Measurements from ENCODE around the gene GCAT. TPM values are rescaled to one million over a fixed set of nuclear protein-coding genes. Genes with fewer than 3 reads are reported as not detected.

Gene GCAT
- total and polyA plus RNA-seq, 2 of the 4 experiments (the other 2 are of a cell fraction): 20.6 to 32.3 TPM

DNA sequence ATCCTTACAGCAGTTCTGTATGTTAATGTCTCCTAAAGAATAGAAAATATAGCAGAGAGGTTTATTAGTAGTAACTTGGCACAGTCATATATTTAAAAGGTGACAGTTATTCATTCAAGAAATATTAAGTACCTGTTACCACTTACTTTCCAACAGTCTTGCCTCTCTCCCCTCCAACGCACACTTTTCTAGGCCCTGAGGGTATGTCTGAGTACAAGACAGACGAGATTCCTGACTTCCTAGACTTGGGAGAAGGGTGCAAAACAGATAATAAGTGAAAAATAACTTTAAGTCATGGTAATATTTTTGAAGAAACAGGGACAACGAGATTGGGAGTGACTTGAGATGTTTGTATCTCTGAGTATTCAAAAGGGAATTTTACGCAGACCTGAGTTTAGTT is 43.1 kb downstream of the GCAT start:
- peaks cover 17% of the 10 kb centered on the region for H4K20me1 ChIP-seq (ENCODE audit: insufficient read depth, low read length)
- 88% methylated on average over 1 of the region's 4 CpGs; no CpG with 5 or more reads in 1 of the 2 experiments for WGBS, 2 experiments (ENCODE audit: extremely low coverage in 2 of 2, insufficient read length in 1 of 2)

More for the DNA sequence above, 43.1 kb downstream of the GCAT start:
- no peak overlapping the region for H2AK9ac ChIP-seq (replicated peaks; ENCODE audit: low read depth, low read length, poor library complexity)
- no peak overlapping the region for H3K9ac ChIP-seq (ENCODE audit: low read depth, low read length)
- no peak overlapping the region for H4K91ac ChIP-seq (ENCODE audit: insufficient read depth, low read depth, low read length)
- dilution Hi-C loops (cut with HindIII; ENCODE audit: low sequenced_read_pairs, unreplicated experiment) (no loop called here), intact Hi-C loops (cut with micrococcal nuclease) (no loop called here), in situ Hi-C loops (cut with MboI; ENCODE audit: low sequenced_read_pairs) (no loop called here)
- peaks cover 2% of the 10 kb centered on the region; the same call in 1 of the 2 replicates for H3K4me1 ChIP-seq (ENCODE audit: control insufficient read depth, insufficient read depth, low read length)
- H2BK5ac ChIP-seq (ENCODE audit: low read depth, low read length, poor library complexity, severe bottlenecking): no peak overlapping the region
- no peak overlapping the region for H3K27ac ChIP-seq (ENCODE audit: insufficient read depth, low read length)
- no peaks in the 10 kb centered on the region for H3K27me3 ChIP-seq (ENCODE audit: control insufficient read depth, insufficient read depth, low read length)
- H2AFZ ChIP-seq (replicated peaks; ENCODE audit: low read length, poor library complexity): no peak overlapping the region
- H3K9me3 ChIP-seq (ENCODE audit: control insufficient read depth, insufficient read depth, low read length): no peaks in the 10 kb centered on the region
- H3K56ac ChIP-seq (ENCODE audit: extremely low read depth, insufficient read depth, low read length): no peak overlapping the region
- H4K8ac ChIP-seq (ENCODE audit: low read depth in 2 of 2, low read length in 2 of 2): no peak overlapping the region
- TF ChIP-seq MAFK (IDR thresholded peaks at IDR 0.05; ENCODE audit: low read depth, low read length) (no peak), FOS (IDR thresholded peaks at IDR 0.05; ENCODE audit: low read depth, low read length) (no peak), RAD21 (IDR thresholded peaks at IDR 0.05; ENCODE audit: low read length) (no peak), MAZ (IDR thresholded peaks at IDR 0.05; ENCODE audit: borderline replicate concordance, low read depth, low read length) (no peak), POLR2A (IDR thresholded peaks at IDR 0.05; ENCODE audit: low read depth, low read length) (no peak), BHLHE40 (IDR thresholded peaks at IDR 0.05; ENCODE audit: low read depth, low read length) (no peak), RCOR1 (IDR thresholded peaks at IDR 0.05; ENCODE audit: insufficient replicate concordance, low read length) (no peak), CHD1 (IDR thresholded peaks at IDR 0.05; ENCODE audit: low read depth, low read length) (no peak), RFX5 (IDR thresholded peaks at IDR 0.05; ENCODE audit: low read depth, low read length) (no peak), SMC3 (IDR thresholded peaks at IDR 0.05; ENCODE audit: low read depth, low read length) (no peak), MXI1 (IDR thresholded peaks at IDR 0.05; ENCODE audit: borderline replicate concordance, low read depth, low read length) (no peak), NFE2L2 (IDR thresholded peaks at IDR 0.05; ENCODE audit: low read depth, low read length) (no peak), CEBPB (IDR thresholded peaks at IDR 0.05; ENCODE audit: low read depth, low read length) (no peak)
- TF ChIP-seq, protein P1, sequence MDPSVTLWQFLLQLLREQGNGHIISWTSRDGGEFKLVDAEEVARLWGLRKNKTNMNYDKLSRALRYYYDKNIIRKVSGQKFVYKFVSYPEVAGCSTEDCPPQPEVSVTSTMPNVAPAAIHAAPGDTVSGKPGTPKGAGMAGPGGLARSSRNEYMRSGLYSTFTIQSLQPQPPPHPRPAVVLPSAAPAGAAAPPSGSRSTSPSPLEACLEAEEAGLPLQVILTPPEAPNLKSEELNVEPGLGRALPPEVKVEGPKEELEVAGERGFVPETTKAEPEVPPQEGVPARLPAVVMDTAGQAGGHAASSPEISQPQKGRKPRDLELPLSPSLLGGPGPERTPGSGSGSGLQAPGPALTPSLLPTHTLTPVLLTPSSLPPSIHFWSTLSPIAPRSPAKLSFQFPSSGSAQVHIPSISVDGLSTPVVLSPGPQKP (IDR thresholded peaks at IDR 0.05; ENCODE audit: borderline replicate concordance, low read depth, low read length): no peak
- TF ChIP-seq, protein P2, sequence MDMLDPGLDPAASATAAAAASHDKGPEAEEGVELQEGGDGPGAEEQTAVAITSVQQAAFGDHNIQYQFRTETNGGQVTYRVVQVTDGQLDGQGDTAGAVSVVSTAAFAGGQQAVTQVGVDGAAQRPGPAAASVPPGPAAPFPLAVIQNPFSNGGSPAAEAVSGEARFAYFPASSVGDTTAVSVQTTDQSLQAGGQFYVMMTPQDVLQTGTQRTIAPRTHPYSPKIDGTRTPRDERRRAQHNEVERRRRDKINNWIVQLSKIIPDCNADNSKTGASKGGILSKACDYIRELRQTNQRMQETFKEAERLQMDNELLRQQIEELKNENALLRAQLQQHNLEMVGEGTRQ (IDR thresholded peaks at IDR 0.05; ENCODE audit: low read depth, low read length): no peak
- TF ChIP-seq, protein P3, sequence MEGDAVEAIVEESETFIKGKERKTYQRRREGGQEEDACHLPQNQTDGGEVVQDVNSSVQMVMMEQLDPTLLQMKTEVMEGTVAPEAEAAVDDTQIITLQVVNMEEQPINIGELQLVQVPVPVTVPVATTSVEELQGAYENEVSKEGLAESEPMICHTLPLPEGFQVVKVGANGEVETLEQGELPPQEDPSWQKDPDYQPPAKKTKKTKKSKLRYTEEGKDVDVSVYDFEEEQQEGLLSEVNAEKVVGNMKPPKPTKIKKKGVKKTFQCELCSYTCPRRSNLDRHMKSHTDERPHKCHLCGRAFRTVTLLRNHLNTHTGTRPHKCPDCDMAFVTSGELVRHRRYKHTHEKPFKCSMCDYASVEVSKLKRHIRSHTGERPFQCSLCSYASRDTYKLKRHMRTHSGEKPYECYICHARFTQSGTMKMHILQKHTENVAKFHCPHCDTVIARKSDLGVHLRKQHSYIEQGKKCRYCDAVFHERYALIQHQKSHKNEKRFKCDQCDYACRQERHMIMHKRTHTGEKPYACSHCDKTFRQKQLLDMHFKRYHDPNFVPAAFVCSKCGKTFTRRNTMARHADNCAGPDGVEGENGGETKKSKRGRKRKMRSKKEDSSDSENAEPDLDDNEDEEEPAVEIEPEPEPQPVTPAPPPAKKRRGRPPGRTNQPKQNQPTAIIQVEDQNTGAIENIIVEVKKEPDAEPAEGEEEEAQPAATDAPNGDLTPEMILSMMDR (conservative IDR thresholded peaks at IDR 0.05; ENCODE audit: low read depth, low read length): no peak
- H3K36me3 ChIP-seq (ENCODE audit: control insufficient read depth, insufficient read depth, low read length): peaks cover 31% of the 10 kb centered on the region
- ChIA-PET CTCF (no interaction called here), POLR2A (ENCODE audit: unreplicated experiment) (no interaction called here)
- H3K18ac ChIP-seq (ENCODE audit: low read depth, low read length): no peak overlapping the region
- DNase-seq: no peak
- H2BK15ac ChIP-seq (ENCODE audit: low read depth, low read length): no peak overlapping the region
- H2BK120ac ChIP-seq (ENCODE audit: low read depth, low read length): no peak overlapping the region
- no peak overlapping the region for H3K23ac ChIP-seq (ENCODE audit: low read depth, low read length)
- no peak overlapping the region for H3K4me2 ChIP-seq (ENCODE audit: low read depth, low read length)
- H2BK20ac ChIP-seq (ENCODE audit: low read depth, low read length): no peak overlapping the region
- H3K14ac ChIP-seq (replicated peaks; ENCODE audit: low read depth, low read length): no peak overlapping the region
- no TSS peak for BruUV-seq (replicated peaks)
- H3K4me3 ChIP-seq (ENCODE audit: insufficient read depth, low read depth, low read length): no peak overlapping the region
- peaks cover 38 to 65% of the 10 kb centered on the region in 2 experiments for H3K79me1 ChIP-seq (ENCODE audit: low read depth in 1 of 2, low read length in 2 of 2)
- H2AK5ac ChIP-seq (ENCODE audit: low read depth, low read length): no peak overlapping the region
- no peak for ATAC-seq (ENCODE audit: low read depth)
- H3K9me1 ChIP-seq (ENCODE audit: insufficient read depth, low read length): no peaks in the 10 kb centered on the region
- H3K4ac ChIP-seq (ENCODE audit: low read depth, low read length): no peak overlapping the region
- H4K5ac ChIP-seq (ENCODE audit: low read depth, low read length): no peak overlapping the region

All from IMR-90 (cell line).